ENCODE results near the gene CPT2. TPM values are rescaled to one million over a fixed set of nuclear protein-coding genes. Genes with fewer than 3 reads are reported as not detected.
A peak's percentile ranks its signal among the peaks of the same experiment; 100 is the strongest.

Gene CPT2
- total and polyA plus RNA-seq, 2 of the 13 experiments (the other 11 are each of a cell fraction or from before 2014, with no cell fraction given), result 12.6 to 14.6 TPM

GRCh38 chr1:53183095-53183990 lies 13.3 kb upstream of the CPT2 start (continued):
- TF ChIP-seq AHDC1 (CRISPR knock-in tag; IDR thresholded peaks at IDR 0.05; ENCODE audit: borderline replicate concordance) (peak; percentile 84; the same call in 1 of the 2 replicates), ZFX (CRISPR knock-in tag; IDR thresholded peaks at IDR 0.05; ENCODE audit: low read depth) (peak; percentile 64), SYNCRIP (IDR thresholded peaks at IDR 0.05; ENCODE audit: insufficient read depth, low read depth, low read length) (no peak), PBX3 (CRISPR knock-in tag; IDR thresholded peaks at IDR 0.05; ENCODE audit: borderline replicate concordance) (no peak), NR0B2 (CRISPR knock-in tag; IDR thresholded peaks at IDR 0.05) (no peak), MIER3 (CRISPR knock-in tag; IDR thresholded peaks at IDR 0.05; ENCODE audit: borderline replicate concordance) (peak; percentile 96), ARID5B (CRISPR knock-in tag; IDR thresholded peaks at IDR 0.05) (peak; percentile 96), HNF4G (IDR thresholded peaks at IDR 0.05; ENCODE audit: borderline replicate concordance, low read depth, low read length) (peak; percentile 98), HNF4G (CRISPR knock-in tag; IDR thresholded peaks at IDR 0.05; ENCODE audit: borderline replicate concordance, low read depth) (peak; percentile 92), PHF8 (CRISPR knock-in tag; IDR thresholded peaks at IDR 0.05) (peak; percentile 37; the same call in 1 of the 2 replicates), ZNF775 (CRISPR knock-in tag; IDR thresholded peaks at IDR 0.05; ENCODE audit: borderline replicate concordance) (no peak), DR1 (CRISPR knock-in tag; IDR thresholded peaks at IDR 0.05) (0 out of 2 replicates have a peak, but pooled peaks have one; percentile 43), ONECUT2 (CRISPR knock-in tag; IDR thresholded peaks at IDR 0.05) (peak; percentile 36; the same call in 1 of the 2 replicates), ZNF788 (CRISPR knock-in tag; IDR thresholded peaks at IDR 0.05; ENCODE audit: borderline replicate concordance) (peak; percentile 60; the same call in 1 of the 2 replicates), NKX3-1 (CRISPR knock-in tag; IDR thresholded peaks at IDR 0.05) (0 out of 2 replicates have a peak, but pooled peaks have one; percentile 43), ZFP1 (CRISPR knock-in tag; IDR thresholded peaks at IDR 0.05) (peak; percentile 89; the same call in 1 of the 2 replicates)
